ENCODE results near the gene MTHFD1L.
"Not testable (repeated sequence)": the region's sequence is repeated elsewhere in the genome, so short reads cannot be mapped to it uniquely, and the experiment has no call there.

MTHFD1L gene

GRCh38 chr6:150857062-150857944, 8.2 kb upstream of the MTHFD1L start:
- peak; percentile 99 for DNase-seq (ENCODE audit: extremely low read depth, low read depth)
- H3K4me3 ChIP-seq (replicated peaks; ENCODE audit: low read depth, low read length): no peak overlapping the region
- TF ChIP-seq CTCF (IDR thresholded peaks at IDR 0.05; ENCODE audit: low read depth, low read length, missing control alignments): no peak

- H3K4me3 ChIP-seq (replicated peaks; ENCODE audit: low read depth, low read length): no peak overlapping the region
- no peak for DNase-seq (ENCODE audit: extremely low read depth, low read depth)
- TF ChIP-seq CTCF (IDR thresholded peaks at IDR 0.05; ENCODE audit: low read depth, low read length, missing control alignments): no peak
Measured at GRCh38 chr6:150857945-150858308, 7.6 kb upstream of the MTHFD1L start.

- not testable (repeated sequence) for H3K4me3 ChIP-seq (replicated peaks; ENCODE audit: low read depth, low read length); DNase-seq (ENCODE audit: extremely low read depth, low read depth)
Measured at GRCh38 chr6:150861448-150862168, 3.9 kb upstream of the MTHFD1L start.

GRCh38 chr6:150863213-150863928, 2.1 kb upstream of the MTHFD1L start:
- DNase-seq (ENCODE audit: extremely low read depth, low read depth): no peak
- H3K4me3 ChIP-seq (replicated peaks; ENCODE audit: low read depth, low read length): no peak overlapping the region
- TF ChIP-seq CTCF (IDR thresholded peaks at IDR 0.05; ENCODE audit: low read depth, low read length, missing control alignments): no peak

- H3K4me3 ChIP-seq (replicated peaks; ENCODE audit: low read depth, low read length): peak overlapping the region; percentile 88
- no peak for TF ChIP-seq CTCF (IDR thresholded peaks at IDR 0.05; ENCODE audit: low read depth, low read length, missing control alignments)
- no peak for DNase-seq (ENCODE audit: extremely low read depth, low read depth)
Measured at GRCh38 chr6:150865043-150865405, 478 bp upstream of the MTHFD1L start.

GRCh38 chr6:150866147-150866990, 867 bp downstream of the MTHFD1L start:
- no peak for TF ChIP-seq CTCF (IDR thresholded peaks at IDR 0.05; ENCODE audit: low read depth, low read length, missing control alignments)
- no peak for DNase-seq (ENCODE audit: extremely low read depth, low read depth)
- H3K4me3 ChIP-seq (replicated peaks; ENCODE audit: low read depth, low read length): peak overlapping the region; percentile 88
